GM18870 (cell line): ENCODE measurements around the gene BTNL2.
"Not testable (repeated sequence)": the region's sequence is repeated elsewhere in the genome, so short reads cannot be mapped to it uniquely, and the experiment has no call there.

Experiments
- ATAC-seq: cut with Tn5 transposase; IDR thresholded peaks from one replicate; pipeline ENCODE4 v1.9.1; 2021; ENCODE audit warnings: moderate library complexity; ENCODE audit not compliant: unreplicated experiment

BTNL2 gene

GRCh38 chr6:32406857-32407256 lies at the start of gene BTNL2:
BTNL2 (minus strand) TSS chr6:32407181; CDS start chr6:32407123, 58 bp downstream.
- ATAC-seq = no peak

GRCh38 chr6:32449088-32449736 lies 42.2 kb upstream of the BTNL2 start:
- ATAC-seq = no peak

GRCh38 chr6:32447932-32448331 lies 41.0 kb upstream of the BTNL2 start:
- ATAC-seq = no peak

GRCh38 chr6:32445321-32445854 lies 38.4 kb upstream of the BTNL2 start:
- no peak for ATAC-seq

GRCh38 chr6:32444433-32444832 lies 37.5 kb upstream of the BTNL2 start:
- ATAC-seq = no peak

- ATAC-seq = no peak
Measured at GRCh38 chr6:32442977-32443552, 36.1 kb upstream of the BTNL2 start.

- ATAC-seq = no peak
Measured at GRCh38 chr6:32442243-32442667, 35.3 kb upstream of the BTNL2 start.

- no peak for ATAC-seq
Measured at GRCh38 chr6:32439602-32440214, 32.7 kb upstream of the BTNL2 start, which contains the start of gene HLA-DRA. HLA-DRA (plus strand) TSS chr6:32439887; CDS start chr6:32439951, 64 bp downstream.

GRCh38 chr6:32439139-32439538 lies 32.2 kb upstream of the BTNL2 start:
- ATAC-seq = no peak

GRCh38 chr6:32436995-32437836 lies 30.2 kb upstream of the BTNL2 start:
- peak; percentile 70 for ATAC-seq

GRCh38 chr6:32436186-32436585 lies 29.2 kb upstream of the BTNL2 start:
- no peak for ATAC-seq

GRCh38 chr6:32433950-32434349 lies 27.0 kb upstream of the BTNL2 start:
- not testable (repeated sequence) for ATAC-seq

- no peak for ATAC-seq
Measured at GRCh38 chr6:32432050-32432450, 25.1 kb upstream of the BTNL2 start.

- no peak for ATAC-seq
Measured at GRCh38 chr6:32431142-32431541, 24.2 kb upstream of the BTNL2 start.

- no peak for ATAC-seq
Measured at GRCh38 chr6:32430179-32430578, 23.2 kb upstream of the BTNL2 start.

GRCh38 chr6:32427934-32428474 lies 21.0 kb upstream of the BTNL2 start:
- ATAC-seq = no peak

- no peak for ATAC-seq
Measured at GRCh38 chr6:32427218-32427617, 20.2 kb upstream of the BTNL2 start.

- ATAC-seq = no peak
Measured at GRCh38 chr6:32426338-32426737, 19.4 kb upstream of the BTNL2 start.

- no peak for ATAC-seq
Measured at GRCh38 chr6:32424589-32425300, 17.8 kb upstream of the BTNL2 start.

- no peak for ATAC-seq
Measured at GRCh38 chr6:32416036-32416435, 9.1 kb upstream of the BTNL2 start.
